Neural crest cell (in vitro differentiated cells): ENCODE data around the gene MYO5B. TPM values are rescaled to one million over a fixed set of nuclear protein-coding genes. Genes with fewer than 3 reads are reported as not detected.

Experiments
- DNase-seq: peaks from one replicate; pipeline ENCODE4 v3.0.0; 2021; ENCODE audit warnings: low read depth, mixed read lengths, low spot score
- H3K27ac Mint-ChIP-seq: one replicate; pipeline ENCODE4 v1.8.0; 2021; ENCODE audit warnings: mild to moderate bottlenecking, mixed read lengths; ENCODE audit not compliant: unreplicated experiment
- H3K27me3 Mint-ChIP-seq: 2 replicates; pipeline ENCODE4 v1.8.0; 2021; ENCODE audit warnings: low read depth, mild to moderate bottlenecking, mixed read lengths
- H3K36me3 Mint-ChIP-seq: 2 replicates; pipeline ENCODE4 v1.8.0; 2021; ENCODE audit warnings: low read depth, mild to moderate bottlenecking, mixed read lengths
- H3K4me1 Mint-ChIP-seq: 2 replicates; pipeline ENCODE4 v1.8.0; 2021; ENCODE audit warnings: mixed read lengths
- H3K4me3 Mint-ChIP-seq: one replicate; pipeline ENCODE4 v1.8.0; 2021; ENCODE audit warnings: mild to moderate bottlenecking, mixed read lengths
- H3K9me3 Mint-ChIP-seq: 2 replicates; pipeline ENCODE4 v1.8.0; 2021; ENCODE audit warnings: mixed read lengths
- CTCF ChIP-seq: fragments of 200-600 bp; sonication (generic); conservative IDR thresholded peaks from 2 replicates; pipeline ENCODE4 v1.5.0; 2021; ENCODE audit warnings: antibody characterized with exemption, mild to moderate bottlenecking
- total RNA-seq: library from RNA; stranded (reverse); gene quantifications from 2 replicates; pipeline ENCODE4 v1.2.1, GENCODE V29; 2021

Gene MYO5B
- total RNA-seq, 1 donor from 2014 or later, result 0.40 TPM

- Mint-ChIP-seq H3K36me3 (no peaks in the 10 kb centered on the region), H3K4me3 (no peak overlapping the region), H3K4me1 (peaks cover 9% of the 10 kb centered on the region), H3K27me3 (peaks cover 7% of the 10 kb centered on the region), H3K9me3 (no peaks in the 10 kb centered on the region), H3K27ac (no peak overlapping the region)
- no peak for TF ChIP-seq CTCF
- no peak for DNase-seq
Measured at GRCh38 chr18:50127516-50128210, 67.3 kb downstream of the MYO5B start.

DNA sequence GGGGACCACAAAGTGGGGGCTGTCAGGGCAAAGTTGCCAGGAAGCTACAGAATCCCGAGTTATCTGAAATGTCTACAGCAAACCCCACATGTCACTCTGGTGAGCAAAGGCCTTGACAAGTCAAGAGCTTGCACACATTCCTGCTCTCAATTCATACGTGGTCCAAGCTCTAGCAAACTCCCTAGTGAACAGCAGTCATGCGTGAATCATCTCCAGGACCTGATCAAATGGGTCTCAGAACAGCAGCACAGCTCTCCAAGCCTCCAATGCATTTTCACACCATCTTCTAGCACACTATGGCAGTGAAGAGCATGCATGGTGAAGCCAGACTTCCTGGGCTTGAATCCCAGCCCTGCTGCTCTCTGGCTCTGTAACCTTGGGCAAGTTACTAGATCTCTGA lies 68.5 kb downstream of the MYO5B start:
- Mint-ChIP-seq H3K9me3 (no peaks in the 10 kb centered on the region), H3K4me3 (no peak overlapping the region), H3K27ac (no peak overlapping the region), H3K27me3 (peaks cover 4% of the 10 kb centered on the region), H3K4me1 (peaks cover 2% of the 10 kb centered on the region), H3K36me3 (no peaks in the 10 kb centered on the region)
- TF ChIP-seq CTCF, result no peak
- no peak for DNase-seq

- Mint-ChIP-seq H3K9me3 (no peaks in the 10 kb centered on the region), H3K36me3 (no peaks in the 10 kb centered on the region), H3K27ac (no peak overlapping the region), H3K4me3 (no peak overlapping the region), H3K4me1 (no peaks in the 10 kb centered on the region), H3K27me3 (peaks cover 4% of the 10 kb centered on the region)
- DNase-seq, result no peak
- TF ChIP-seq CTCF, result no peak
Measured at GRCh38 chr18:50125456-50125855, 69.5 kb downstream of the MYO5B start.

- no peak overlapping the region for H3K27ac Mint-ChIP-seq
- no peak overlapping the region for H3K4me3 Mint-ChIP-seq
- H3K9me3 Mint-ChIP-seq, result no peaks in the 10 kb centered on the region
Measured at GRCh38 chr18:50119296-50119695, 75.7 kb downstream of the MYO5B start.

DNA sequence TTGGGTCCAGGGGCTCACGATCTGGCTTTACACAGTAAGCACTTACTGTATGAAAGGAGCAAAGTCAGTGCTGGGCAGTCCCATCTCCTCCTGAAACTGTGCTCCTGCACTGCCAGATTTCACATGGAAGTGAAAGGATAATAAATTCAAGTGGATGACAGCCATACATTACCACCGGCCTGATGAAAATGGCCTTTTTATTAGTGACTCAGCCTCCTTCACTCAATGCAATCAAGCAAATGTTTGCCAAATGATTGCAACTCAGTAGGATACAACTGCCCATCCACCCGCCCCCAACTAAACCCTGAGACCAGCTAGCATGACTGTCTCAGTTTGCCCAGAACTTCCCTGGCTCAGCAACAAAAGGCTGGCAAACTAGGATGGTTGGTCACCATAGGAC lies 77.1 kb downstream of the MYO5B start:
- Mint-ChIP-seq H3K4me1 (peaks cover 12% of the 10 kb centered on the region), H3K27ac (no peak overlapping the region), H3K27me3 (peaks cover 9% of the 10 kb centered on the region), H3K9me3 (no peaks in the 10 kb centered on the region), H3K4me3 (no peak overlapping the region), H3K36me3 (no peaks in the 10 kb centered on the region)
- no peak for TF ChIP-seq CTCF
- no peak for DNase-seq

More at GRCh38 chr18:50119296-50119695, 75.7 kb downstream of the MYO5B start:
- Mint-ChIP-seq H3K4me1 (peaks cover under 1% of the 10 kb centered on the region), H3K36me3 (no peaks in the 10 kb centered on the region), H3K27me3 (peaks cover 5% of the 10 kb centered on the region)
- no peak for DNase-seq
- TF ChIP-seq CTCF, result no peak
